ENCODE measurements around the gene CYP4F22.
"Not testable (repeated sequence)": the region's sequence is repeated elsewhere in the genome, so short reads cannot be mapped to it uniquely, and the experiment has no call there.

The CYP4F22 gene

DNA sequence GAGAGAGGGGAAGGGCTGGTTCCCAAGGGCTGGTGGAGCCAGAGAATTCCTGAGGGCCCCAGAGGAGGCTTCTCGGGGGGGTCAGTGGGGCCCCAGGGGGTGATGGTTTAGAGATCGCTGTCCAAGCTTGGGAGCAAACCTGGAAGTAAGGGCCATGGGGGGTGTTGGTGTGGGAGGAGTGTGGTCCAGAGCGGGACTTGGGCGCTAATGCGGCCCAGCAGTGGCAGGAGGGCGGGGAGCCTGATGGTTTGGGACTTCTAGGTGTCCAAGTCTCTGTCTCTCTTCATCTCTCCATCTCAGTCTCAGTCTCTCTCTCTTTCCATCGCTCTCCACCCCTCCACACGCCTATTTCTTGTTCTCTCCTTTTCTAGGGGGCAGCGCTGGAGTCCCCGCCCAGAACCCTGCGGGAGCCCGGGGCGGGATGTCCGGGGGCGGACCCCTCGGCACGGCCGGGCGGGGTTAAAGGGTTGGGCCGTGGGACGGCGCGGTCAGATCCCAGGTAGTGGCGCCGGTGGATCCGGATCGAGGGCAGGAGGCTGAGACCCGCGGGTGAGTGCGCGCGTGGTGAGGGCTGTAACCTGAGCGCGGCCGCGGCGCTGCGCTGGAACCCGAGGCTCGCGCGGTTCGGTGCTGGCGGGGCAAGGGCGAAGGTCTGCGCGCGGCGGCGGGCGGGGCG lies at the start of gene CYP4F22:
TSS of gene CYP4F22 (plus strand) at position 491 of the 676 bp plus-strand sequence. CDS start 16,812 bp downstream, outside the sequence.
- DNase-seq = no peak

DNA sequence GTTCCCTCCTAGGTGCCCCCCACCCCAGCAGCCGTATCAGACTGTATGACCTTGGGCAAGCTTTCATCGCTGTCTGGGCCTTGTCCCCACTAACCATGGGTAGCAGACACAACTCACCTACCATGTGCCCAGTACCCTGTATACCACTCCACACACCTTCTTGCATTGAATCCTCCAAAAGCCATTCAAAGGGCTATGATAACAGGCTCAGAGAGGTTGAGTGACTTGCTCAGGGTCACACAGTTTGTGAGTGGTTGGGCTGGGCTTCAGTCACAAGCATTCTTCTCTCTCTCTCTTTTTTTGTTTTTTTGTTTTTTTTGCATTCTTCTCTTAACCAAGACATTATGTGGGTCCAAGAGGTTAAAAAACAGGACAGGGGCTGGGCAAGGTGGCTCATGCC lies 46.6 kb upstream of the CYP4F22 start:
- DNase-seq = no peak

DNA sequence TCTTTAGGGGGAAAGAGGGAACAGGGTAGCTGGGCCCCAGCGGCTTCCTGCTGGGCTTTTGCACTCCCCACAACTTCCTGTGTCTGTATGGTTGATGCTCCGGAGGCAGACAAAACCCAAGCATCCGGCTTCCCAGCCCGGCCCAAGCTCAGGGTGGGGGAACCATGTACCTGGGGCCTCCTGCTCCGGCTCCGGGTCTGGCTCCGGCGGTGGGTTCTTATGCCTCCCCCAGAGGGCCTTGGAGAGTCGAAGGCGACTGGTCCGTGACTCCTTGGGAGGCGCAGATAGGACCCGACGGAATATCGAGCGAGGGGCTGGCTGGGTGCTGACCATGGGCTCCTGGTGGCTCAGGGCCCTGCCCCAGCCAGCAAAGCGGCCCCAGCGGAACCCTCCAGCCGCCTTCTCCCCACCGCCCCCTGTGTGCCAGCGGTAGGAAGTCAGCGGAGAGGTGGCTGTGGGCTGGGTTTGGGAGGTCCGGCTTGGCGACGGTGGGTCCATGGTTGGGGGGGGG lies 44.4 kb upstream of the CYP4F22 start:
- DNase-seq = peak; percentile 93 to 94

DNA sequence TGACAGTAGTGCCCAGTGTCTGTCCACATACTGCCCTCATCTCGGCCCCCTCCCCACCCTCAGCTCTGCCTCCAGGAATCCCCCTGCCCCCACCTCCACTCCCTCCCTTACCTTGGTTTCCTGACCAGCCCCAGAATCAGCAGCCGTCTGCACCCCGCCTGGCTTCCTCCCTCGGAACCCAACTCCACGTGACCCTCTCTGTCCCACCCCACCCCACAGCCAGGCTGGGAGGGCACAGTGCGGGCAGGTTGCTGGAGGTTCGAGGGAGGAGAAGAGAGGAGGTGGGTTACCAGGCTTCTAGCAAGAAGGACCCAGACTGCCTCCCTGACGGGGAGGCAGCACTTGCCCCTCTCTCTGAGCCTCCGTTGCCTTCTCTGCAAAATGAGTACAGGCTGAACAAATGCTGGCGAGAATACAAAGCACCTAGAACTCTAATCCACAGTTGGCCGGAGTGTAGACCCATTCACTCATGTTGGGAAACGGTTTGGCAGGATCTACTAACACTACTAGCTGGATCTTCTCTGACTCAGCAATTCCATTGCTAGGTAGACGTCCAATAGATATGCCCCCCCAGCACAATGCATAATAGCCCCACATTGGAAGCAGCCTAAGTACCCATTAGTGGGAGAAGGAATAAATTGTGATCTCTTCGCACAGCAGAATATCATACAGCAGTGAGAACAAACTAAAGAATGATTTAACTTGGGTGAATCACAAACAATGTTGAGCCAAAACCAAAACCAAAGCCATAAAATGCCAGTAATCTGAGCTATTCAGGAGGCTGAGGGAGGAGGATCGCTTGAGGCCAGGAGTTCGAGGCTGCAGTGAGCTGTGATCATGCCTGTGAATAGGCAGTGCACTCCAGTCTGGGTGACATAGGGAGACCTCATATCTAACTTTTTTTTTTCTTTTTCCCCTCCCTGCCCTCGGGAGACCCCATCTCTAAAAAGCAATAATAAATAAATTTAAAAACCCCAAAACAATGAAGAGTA lies 43.6 kb upstream of the CYP4F22 start, which contains the start of gene RASAL3:
TSS of gene RASAL3 (minus strand) at position 151 of the 992 bp plus-strand sequence. CDS start 186 bp downstream, outside the sequence.
- peak; percentile 81 to 85 for DNase-seq

DNA sequence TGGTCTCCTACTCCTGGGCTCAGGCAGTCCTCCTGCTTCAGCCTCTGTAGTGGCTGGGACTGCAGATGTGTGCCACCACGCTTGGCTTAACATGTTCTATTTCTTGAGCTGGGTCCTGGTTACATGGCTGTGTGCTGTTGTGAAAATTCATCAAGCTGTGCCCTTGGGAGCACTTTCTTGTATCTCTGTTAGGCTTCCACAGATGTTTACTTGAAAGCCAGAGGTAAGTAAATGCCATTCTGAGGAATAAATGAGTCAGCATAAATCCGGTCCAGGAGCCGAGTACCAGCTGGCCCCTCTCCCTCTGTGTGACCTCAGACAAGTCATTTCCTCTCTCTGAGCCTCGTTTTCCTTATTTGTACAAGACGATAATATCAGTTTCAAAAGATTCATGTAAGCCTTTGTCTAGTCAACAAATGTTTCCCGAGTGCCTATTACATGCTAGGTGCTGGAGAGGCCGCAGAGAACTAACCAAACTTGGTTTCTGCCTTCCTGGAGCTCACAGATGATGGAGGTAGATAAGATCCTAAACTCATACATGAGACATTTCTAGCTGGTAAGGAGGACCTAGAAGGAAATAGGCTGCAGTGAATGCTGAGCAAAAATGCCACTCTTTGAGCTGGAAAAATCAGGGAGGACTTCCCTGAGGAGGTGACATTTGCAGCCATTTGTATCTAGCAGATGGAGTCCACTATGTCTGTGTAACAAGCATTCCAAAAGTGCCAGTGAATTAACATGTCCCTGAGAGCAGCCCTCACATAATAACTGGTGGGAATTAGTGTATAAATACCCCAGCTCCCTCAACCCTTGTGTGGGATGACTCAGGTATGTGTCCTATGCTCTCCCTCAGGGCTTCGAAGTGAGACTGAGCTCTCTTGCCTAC lies 41.2 kb upstream of the CYP4F22 start:
- DNase-seq = peak; percentile 66 to 71

DNA sequence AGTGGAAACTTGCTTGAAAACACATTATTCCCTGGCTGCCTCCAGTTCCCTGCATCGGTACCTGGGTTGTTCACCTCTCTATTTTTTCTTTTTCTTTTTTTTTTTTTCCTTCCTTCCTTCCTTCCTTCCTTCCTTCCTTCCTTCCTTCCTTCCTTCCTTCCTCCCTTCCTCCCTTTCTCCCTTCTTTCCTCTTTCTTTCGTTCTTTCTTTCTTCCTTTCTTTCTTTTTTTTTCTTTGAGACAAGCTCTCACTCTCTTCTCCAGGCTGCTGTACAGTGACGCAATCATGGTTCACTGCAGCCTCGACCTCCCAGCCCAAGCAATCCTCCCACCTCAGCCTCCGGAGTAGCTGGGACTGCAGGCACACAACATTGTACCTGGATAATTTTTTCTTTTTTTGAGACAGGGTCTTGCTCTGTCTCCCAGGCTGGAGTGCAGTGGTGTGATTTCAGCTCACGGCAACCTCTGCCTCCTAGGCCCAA lies 40.6 kb upstream of the CYP4F22 start:
- no peak for DNase-seq

DNA sequence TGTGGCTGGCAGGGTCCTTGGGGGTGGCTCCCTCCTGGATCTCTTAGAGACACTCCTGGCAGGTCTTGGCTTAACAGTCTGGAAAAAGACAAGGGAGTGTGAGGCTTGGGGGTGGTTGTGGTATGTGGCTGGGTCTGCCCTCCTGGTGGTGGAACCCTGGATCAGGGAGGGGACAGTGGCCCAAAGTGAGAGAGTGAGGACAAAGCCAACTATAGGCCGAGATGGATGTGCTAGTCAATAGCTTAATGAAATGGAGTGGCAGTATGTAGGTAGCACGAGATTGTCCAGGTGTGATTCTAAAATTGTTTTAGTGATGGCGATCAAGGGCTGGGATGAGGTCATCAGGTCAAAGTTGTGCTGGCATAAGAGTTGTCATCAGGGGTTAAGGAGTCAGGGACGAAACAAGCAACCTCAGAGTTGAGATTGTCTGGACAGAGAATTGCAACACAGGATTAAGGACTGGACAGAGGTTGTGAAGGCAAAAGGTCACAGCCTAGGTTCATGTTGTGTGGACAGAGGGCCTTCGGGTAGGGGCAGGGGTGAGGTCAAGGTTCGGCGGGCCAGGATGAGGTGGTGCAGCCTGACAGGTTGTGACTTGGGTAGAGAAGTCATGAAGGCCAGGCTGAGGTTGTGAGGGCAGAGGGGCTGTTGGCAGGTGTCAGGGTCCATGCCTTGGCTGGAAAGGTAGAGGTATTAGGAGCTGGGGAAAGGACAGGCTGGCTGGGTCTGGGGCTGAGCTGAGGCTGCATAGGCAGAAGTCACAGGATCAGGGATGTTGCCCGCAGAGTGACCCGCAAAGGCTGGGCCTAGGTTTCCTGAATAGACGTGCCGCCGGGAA lies 39.4 kb upstream of the CYP4F22 start:
- no peak for DNase-seq

DNA sequence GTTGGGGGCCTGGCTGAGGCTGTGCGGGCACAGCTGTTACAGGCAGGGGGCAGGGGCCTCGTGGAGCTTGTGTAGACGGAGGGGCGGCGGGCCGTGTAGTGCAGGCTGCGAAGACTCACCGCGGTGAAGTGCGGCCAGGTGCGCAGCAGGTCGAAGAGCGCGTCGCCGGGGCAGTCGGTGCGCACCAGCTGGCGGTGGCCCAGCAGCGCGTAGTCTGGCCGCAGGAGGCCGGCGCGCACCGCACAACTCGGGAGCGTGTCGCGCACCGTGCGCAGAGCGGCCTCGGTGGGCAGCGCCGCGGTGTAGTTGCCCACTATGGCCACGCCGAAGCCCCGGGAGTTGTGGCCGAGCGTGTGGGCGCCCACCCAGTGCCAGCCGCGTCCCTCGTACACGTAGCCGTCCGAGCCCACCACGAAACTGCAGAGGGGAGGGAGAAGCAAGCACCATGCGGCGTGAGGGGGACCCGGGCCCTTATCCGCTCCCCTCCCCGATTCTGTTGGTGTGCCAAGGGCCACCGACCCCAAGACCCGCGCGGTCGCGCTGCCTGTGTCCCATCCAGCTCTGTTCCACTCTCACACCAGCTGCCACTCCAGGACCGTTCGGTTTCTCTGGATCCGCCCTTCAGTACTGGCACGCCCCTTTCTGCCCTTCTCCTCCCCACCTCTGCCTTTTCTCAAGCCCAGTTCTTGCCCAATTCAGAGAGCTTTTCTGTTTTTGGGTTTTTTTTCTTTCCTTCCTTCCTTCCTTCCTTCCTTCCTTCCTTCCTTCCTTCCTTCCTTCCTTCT lies 38.6 kb upstream of the CYP4F22 start:
- DNase-seq = no peak

DNA sequence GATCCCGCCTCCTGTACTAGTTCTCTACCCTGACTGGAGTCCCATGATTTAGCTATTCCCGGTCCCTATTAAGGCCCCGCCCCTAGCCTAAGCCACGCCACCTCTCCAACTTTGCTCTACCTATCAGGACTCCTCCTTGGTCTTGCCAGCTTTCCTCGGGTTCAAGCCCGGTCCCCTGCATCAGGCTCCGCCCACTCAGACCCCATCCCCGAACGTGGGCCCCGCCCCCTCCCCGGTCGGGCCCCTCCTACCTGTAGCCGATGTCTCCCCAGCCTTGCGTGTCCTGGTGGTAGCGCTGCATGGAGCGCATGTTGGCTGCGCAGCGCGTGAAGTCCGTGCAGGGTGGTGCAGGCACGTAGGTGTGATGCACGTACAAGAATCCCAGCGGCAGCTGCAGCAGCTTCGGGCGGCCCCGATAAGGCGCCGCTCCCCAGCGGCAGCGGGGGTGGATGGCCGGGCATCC lies 36.7 kb upstream of the CYP4F22 start:
- no peak for DNase-seq

DNA sequence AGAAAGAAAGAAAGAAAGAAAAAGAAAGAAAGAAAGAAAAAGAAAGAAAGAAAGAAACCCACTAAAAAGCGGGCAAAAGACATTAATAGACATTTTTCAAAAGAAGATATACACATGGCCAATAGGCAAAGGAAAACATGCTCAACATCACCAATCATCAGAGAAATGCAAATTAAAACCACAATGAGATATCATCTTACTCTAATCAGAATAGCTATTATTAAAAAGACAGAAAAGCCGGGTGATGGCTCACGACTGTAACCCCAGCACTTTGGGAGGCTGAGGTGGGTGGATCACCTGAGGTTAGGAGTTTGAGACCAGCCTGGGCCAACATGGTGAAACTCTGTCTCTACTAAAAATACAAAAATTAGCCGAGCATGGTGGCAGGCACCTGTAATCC lies 34.5 kb upstream of the CYP4F22 start:
- not testable (repeated sequence) for DNase-seq

DNA sequence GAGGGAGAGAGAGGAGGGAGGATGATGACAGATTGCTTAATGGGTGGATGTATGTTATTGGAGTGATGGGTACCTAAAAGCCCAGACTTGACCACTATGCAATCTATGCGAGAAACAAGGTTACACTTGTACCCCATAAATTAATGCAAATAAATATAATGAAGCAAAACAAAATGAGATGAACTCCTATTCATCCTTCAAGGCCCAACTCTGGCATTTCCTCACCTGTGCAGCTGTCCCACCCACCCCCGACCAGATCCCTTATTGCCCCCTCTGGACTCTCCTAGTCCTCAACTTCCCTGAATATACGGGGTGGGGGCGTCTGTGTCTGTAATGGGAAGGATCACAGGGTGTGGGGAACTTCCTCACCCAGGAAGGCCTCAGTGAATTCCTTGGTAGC lies 33.2 kb upstream of the CYP4F22 start:
- DNase-seq = no peak

DNA sequence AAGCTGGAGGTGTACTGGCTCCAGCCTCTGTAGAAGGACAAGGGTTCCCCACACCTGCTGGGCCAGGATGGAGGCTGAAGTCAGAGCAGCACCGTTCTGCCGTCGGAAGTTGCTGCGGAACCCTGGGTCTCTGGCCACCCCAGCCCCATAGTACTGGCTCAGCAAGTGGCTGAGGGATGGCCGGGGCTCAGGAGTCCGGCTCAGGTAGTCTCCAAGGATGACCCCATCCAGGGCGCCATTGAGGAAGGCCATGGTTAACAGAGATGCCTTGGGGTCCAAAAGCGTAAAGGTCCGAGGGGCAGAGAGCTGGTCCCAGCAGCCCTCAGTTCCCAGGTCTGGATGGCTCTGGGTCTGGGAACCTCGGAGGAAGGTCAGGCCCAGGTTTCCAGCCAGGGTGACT lies 32.7 kb upstream of the CYP4F22 start:
- no peak for DNase-seq

DNA sequence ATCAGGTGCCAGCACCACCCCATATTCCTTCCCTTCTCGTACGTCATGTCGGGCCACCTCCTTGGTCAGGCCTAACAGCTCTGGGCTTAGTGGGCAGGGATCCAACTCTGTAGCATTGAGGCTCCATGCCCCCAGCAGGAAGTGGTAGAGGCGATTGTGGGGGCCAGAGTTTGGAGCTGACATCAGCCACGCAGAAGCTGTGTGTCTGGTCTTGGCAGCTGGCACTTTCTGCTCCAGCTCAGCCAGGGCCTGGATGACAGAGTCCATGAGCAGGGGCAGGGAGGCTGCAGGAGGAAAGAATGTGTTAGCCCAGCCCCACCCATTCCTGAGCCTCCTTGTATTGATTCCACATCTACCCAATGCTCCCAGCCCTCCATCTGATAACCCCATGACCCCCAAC lies 32.0 kb upstream of the CYP4F22 start:
- no peak for DNase-seq

DNA sequence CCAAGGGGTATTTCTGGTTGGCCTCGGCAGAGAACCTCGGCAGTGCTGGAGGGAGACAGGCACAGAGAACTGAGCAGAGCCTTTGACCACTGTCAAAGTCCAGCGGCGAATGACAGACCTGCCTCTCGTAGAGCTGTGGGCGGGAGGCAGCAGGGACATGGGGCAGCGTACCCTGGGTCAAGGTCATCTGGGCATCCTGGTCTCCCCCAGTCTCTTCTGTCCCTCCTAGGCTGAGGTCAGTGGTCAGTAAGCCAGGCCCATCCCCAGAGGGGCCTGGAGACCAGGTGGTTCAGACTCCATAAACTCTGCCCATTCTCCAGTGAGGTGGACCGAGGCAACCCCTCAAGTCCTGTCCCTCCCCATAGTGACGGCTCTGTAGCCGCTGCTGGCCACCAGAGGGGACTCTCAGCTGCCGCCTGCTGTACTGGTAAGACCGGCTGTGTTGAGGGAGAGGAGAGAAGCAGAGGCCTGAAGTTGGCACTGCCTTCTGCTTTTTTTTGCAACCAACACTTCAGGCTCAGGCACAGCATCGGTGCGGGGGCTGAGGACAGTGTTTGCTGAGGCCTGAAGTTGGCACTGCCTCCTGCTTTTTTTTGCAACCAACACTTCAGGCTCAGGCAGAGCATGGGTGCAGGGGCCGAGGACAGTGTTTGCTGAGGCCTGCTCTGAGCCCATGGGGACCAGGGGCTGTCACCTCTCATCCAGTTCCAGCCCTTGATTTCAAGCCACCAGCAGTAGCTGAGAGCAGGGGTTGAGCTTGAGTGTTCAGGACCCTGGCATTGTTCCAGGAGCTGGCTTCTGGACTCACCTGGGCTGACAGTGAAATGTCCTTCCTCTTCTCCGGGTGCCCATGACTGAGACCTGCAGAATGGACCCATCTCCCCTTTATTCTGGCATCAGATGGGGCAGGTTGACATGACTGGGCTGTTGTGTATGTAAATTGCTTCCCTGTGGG lies 28.7 kb upstream of the CYP4F22 start, which contains the start of gene PGLYRP2:
TSS of gene PGLYRP2 (minus strand) at position 111 of the 955 bp plus-strand sequence. CDS start 130 bp downstream, outside the sequence.
- no peak for DNase-seq

DNA sequence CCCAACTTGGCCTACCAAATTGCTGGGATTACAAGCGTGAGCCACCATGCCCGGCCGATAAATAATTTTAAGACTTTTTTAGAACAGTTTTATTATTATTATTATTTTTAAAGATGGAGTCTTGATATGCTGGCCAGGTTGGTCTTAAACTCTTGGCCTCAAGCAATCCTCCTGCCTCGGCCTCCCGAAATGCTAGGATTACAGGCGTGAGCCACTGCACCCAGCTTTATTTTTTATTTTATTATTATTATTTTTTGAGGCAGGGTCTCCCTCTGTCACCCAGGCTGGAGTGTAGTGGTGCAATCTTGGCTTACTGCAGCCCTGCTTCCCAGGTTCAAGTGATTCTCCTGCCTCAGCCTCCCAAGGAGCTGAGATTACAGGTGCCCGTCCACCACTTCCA lies 27.3 kb upstream of the CYP4F22 start:
- DNase-seq = not testable (repeated sequence)

DNA sequence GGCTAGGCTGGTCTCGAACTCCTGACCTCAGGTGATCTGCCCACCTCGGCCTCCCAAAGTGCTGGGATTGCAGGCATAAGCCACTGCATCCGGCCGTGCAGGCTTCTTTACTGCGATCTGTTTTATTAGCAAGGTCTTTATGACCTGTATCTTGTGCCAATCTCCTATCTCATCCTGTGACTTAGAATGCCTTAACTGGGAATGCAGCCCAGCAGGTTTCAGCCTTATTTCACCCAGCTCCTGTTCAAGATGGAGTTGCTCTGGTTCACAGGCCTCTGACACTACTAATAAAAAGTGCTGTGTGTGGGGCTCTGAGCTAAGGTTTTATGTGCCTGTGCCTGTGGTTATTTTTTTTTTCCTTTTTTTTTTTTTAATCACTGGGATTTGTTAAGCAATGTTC lies 22.6 kb upstream of the CYP4F22 start:
- not testable (repeated sequence) for DNase-seq

DNA sequence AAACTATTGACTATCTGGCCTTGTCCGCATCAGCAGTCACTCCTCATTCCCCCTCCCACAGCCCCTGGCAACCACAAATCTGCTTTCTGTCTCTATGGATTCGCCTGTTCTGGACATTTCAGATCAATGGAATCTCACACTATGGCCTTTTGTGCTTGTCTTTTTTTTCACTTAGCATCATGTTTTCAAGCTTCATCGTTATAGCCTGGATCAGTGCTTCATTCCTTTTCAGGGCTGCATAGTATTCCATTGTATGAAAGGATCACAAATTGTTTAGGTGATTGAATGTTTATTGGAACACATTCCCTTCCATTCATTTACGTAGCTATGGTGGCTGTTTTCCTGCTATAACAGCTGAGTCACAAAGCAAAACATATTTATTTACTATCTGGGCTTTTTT lies 21.3 kb upstream of the CYP4F22 start:
- DNase-seq = no peak

DNA sequence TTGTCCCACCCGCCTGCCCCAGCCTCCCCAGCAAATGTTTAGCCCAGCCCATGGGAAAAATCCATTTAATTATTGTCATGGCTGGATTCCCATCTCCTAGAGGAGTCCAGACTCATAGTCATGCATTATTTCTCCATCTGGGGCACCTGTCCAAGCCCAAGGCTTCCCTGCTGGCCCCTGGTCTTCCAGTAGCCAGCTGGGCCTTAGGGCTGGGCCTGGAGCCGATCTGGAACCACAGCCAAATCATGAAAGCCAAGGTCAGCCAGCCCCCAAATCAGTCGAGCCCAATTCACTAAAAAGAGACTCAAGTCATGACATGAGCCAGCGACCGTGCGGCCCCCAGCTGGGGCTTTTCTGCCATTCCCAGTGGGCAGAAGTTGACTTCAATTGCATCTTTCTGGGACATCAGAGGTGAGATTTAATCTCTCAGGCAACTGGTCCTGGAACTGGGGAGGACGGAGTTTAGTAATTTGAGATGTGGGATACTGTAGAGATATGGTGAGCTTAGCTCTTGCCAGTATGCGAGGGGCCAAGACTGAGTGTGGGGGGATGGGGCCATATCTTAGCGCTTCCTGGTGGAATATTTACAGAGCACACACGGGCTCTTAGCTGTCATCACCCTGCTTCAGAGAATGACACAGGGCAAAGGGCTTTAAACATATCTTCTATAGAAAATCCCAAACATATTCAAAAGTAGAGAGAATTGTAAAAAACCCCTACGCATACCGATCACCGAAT lies 19.7 kb upstream of the CYP4F22 start:
- DNase-seq = no peak

All from Kasumi-1 (cell line).